ENCODE results near the gene STXBP4. TPM values are rescaled to one million over a fixed set of nuclear protein-coding genes. Genes with fewer than 3 reads are reported as not detected.

Gene STXBP4
- total and polyA plus RNA-seq, 2 experiments from 2014 or later: 25.0 to 52.1 TPM

- TF ChIP-seq ZNF462 (CRISPR knock-in tag; IDR thresholded peaks at IDR 0.05): no peak
- no peak for TF ChIP-seq ZNF114 (CRISPR knock-in tag; IDR thresholded peaks at IDR 0.05)
- TF ChIP-seq ZNF331 (CRISPR knock-in tag; IDR thresholded peaks at IDR 0.05; ENCODE audit: low read depth): no peak
- no peak for TF ChIP-seq CTCF (conservative IDR thresholded peaks at IDR 0.05; ENCODE audit: low read depth in 2 of 2)
- TF ChIP-seq JUNB (IDR thresholded peaks at IDR 0.05; ENCODE audit: unreplicated experiment): no peak
- TF ChIP-seq STAT1 (IDR thresholded peaks at IDR 0.05; ENCODE audit: unreplicated experiment): no peak
These were observed 100.6 kb downstream of the STXBP4 start (continued) for GRCh38 chr17:55068862-55069811.
